DMS114 treated with DMSO at 0.1 percent for 48 hours (cell line): ENCODE measurements around the gene MMP24OS.

Experiments used
- DNase-seq: peaks from one replicate; lab custom pipeline; 2025; ENCODE audit not compliant: unreplicated experiment; lab: John Stamatoyannopoulos, UW

MMP24OS gene

DNA sequence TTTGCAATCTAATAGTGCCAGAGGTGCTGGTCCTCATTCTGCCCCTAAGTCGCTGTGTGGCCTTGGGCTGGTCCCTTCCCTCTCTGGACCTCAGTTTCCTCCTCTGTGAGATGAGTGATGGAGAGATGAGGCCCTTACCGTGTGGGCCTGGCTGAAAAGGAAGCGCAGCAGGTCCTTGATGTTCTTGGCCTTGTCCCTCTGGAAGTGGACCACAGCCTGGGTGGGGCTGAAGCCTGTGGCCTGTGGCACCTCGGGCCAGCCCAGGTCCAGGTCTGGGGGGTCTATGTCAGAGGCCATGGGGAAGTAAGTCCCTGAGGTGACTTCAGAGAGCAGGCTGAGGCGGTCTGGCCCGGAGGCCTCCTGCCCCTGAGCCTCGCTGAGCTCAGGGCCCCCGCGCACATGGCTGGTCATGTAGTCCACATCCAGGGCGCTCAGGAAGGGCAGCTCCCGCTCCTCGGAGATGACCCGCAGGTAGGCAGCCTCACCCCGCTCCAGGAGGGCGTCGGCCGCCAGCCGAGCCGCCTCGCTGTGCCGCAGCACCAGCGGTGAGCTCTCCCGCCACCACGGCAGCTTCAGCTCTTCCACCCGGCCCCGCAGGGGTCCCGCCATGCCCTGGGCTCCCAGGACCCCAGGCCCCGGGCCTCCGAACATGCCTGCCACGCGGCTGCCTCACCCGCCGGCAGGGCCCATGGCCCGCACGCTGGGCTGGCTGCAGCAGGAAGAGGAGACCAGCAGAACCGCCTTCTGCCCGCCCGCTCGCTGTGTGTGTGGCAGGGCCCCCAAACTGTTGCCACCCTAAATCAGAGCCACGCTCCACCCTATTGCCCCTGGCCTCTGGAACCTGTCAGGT is 14.0 kb upstream of the MMP24OS start, which contains the start of gene FAM83C:
Gene FAM83C (minus strand): TSS at position 772 of the 850 bp plus-strand sequence. CDS start 121 bp downstream, at position 651.
- DNase-seq = no peak

DNA sequence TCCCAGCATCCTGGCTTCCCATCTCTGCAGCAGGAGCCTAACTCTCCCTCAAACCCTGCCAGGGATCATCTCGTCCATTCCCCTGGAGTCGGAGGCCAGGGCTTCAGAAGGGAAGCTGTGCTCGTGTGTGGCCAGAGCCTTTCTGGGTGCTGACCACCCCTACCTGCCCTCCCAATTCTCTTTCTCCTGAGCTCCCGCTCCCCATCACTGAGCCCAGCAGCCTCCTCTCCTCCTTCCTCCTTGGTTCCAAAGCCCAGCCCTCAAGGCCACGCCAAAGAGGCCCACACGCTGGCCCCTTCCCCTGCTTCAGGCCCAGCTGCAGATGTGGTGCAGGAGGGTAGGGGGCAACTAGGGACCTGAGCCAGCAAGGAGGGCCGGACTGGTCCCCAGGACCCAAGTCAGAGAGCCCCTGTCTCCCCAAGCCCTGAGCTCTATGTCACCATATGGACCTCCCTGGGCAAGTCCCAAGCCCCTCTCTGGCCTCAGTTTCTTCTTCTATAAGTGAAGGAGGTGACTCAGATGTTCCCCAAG is 13.0 kb upstream of the MMP24OS start:
- DNase-seq = no peak

DNA sequence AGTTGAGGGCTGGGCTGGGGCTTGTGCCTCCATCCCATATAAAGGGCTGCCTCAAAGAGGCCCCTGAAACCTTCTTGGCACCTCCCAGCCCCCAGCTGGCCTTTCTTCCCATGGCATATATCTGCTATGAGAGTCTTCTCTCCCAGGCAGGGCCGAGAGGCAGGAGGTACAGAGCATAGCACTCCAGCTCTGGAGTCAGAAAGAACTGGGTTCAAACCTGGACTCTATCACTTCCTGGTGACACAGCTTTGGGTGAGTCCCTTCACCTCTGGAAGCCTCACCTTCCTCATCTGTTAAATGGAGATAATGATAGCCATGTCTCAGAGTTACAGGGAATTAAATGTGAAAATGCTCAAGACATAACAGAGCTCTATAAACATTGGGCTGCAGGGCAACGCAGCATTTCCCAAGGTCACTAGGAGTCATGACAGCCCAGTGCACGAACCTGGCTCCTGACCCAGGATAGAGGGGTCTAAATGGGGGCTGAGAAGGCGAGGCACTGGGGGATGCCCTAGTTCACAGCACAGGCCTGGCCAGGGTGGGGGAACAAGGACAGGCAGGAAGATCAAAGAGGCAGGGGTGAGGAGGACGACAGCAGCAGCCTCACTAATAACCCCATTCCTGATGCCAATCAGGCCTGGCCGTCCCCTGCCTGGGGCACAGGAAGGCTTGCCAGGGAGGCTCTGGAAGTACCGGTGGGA is 12.4 kb upstream of the MMP24OS start:
- no peak for DNase-seq

DNA sequence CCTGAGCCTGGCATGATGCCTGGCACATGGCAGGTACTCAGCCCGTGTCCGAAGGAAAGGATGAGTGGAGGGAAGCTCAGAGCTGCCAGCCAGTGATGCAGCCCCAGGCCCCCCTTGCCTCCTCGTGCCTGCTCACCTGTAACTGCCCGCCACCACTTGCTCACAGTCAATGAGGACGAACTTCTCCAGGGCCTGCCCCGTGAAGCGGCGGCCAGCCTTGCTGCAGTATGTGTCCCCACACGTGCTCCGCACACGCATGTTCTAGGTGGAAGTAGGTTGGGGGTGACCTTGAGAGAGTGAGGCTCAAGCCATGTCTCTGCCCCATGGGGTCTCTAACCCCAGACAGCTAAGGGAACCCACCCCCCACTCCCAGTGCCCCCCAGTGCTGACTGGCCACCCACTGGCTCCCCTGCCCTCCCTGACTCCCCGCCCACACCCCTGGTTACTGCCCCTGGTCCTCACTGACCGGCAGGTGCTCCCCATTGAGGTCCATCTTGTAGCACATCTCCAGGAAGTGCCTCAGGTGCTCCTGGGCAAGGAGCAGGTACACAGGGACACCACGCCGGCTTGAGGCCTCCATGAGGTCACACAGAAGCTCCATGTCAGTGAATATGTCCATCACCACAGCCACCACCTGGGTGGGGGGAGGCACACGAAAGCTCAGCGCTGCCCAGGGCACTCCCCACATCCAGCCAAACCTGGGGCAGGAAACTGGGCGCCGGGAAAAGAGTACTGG is 10.6 kb upstream of the MMP24OS start:
- DNase-seq = no peak

DNA sequence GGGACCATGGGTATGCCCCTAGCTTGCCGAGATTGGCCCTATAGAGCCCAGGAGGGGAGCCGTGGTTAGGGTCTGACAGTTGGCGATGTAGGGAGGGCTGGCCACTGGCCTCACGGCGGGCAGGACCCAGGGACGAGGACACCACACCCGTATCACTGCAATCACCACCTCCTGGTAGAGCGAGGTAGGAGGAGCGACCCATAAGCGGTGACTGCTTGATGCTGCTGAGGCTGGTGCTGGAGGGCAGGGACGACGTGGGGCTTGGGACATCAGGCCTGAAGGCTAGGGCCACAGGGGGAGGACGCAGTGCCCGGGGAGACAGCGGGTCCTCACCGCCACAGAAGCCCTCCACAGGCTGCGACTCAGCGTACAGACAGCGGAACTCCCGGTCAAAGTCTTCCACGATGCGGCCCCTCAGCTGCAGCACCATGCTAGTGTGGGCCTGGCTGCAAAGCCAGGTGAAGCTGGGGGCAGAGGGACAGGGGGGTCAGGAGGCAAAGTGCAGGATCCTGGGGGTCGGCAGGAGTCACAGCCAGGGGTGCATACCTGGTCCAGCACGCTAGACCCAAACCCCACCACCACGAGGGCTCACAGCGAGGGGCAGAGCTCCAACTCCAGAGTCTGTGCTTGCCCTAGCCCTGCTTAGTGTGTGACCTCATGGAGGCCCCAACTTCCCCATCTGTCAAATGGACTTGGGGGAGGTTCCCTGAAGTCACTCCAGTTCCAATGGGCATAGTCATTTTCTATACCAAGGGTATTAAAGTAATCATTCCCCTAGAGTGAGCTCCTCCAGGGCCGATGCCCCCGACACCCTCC is 9.8 kb upstream of the MMP24OS start:
- DNase-seq = no peak

DNA sequence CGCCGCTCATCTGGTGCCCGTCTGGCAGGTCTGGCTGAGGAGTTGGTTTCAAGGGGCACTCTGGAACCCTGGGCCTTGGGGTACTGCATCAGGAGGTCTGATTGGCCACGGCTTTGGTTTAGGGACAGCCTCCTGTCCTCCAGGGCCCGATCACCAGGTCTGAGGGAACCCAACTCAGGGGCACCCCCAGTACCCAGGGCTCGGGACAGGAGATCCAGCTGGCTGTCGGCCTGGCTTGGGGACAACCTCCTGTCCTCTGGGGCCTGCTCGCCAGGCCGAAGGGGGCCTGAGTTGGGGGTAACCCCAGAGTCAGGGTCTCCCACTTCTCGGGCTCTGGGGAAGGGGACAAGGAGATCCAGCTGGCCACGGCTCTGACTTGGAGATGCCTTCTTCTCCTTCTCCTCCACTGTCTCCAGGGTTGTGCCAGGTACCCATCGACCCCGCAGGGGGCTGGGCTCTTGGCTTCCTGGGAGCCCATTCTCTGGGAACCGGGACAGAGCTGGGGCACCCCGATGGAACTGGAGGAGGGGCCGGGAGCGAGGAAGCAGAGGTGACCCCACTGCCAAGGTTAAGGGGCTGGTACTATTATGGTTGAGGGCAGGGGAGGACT is 9.1 kb upstream of the MMP24OS start:
- DNase-seq = no peak

DNA sequence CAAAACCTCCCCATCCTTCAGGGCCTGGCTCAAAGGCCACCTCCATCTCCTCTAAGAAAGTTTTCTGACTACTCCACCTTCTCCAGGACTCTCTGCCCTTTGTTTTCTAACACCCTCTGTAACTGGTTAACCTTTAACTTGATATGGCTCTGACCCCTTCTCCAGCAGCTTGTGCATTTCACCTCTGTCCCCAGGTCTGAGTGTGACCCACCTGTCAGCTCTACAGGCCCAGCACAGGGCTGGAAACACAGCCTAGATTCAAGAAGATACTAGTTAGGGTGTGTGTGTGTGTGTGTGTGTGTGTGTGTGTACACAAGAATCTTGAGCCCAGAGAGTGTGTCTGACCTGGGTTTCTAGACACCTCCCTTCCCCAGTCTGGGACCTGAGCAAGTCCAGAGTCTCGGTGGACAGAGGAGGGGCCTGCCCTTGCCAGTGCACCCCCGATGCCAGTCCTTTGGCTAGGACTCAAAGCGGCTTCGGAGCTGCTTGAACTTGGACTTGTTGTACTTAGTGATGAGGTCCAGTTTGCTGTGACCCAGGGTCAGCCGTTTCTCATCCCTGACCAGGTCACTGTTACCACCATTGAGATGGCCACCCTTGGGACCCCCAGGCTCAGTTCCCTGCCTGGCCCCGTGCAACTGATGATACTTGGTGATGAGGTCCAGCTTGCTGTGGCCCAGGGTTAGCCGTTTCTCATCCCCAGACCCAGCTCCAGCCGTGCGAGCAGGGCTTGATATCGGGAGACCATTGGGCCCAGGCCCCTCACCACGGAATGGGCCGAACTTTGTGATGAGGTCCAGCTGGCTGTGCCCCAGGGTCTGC is 8.4 kb upstream of the MMP24OS start:
- no peak for DNase-seq

DNA sequence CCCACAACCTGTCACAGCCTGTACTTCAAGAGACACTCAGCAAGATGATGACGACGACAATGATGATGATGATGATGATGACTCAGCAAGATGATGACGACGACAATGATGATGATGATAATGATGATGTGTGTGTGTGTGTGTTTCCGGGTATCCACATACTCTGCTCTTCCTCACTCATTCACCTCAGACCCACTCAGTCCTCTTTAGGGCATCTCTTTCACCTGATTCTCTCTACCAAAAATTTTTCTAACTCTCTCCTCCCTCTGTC is 7.8 kb upstream of the MMP24OS start:
- DNase-seq = no peak

DNA sequence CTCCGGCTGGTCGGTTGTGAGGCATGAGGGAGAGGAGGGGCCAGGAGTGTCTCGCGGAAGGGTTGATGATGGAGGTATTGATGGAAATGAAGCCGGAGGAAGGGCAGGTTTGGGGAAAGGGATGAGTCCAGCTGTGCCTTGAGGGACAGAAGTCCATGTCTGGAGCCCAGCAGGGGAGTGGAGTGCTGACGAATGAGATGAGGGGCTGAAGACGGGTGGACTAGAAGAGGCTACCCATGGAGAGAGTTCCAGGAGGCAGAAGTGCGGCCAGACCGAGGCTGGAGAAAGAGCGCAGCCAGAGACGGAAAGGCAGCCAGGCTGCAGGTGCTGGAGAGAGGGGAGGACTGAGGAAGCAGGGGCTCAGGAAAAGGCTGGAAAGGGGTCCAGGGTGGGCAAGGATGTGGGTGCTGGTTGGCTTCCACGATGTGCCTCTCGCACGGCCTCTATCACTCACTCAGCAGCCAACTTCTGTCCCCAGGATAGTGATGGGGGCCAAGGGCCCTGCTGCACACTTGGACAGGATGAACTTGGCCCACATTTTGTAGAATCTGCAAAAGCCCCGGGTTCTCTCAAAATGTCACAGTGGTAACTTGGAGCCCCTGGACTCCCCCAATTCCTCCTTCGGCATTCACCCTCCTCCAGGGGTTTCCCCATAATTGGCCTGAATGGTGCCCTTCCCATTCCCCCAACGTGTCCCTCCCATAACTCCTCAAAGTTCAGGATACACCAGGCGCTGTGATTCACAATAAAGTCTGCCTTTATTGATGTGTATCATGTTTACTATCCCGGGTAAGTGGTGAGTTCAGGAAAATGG is 7.3 kb upstream of the MMP24OS start:
- peak; percentile 41 for DNase-seq

DNA sequence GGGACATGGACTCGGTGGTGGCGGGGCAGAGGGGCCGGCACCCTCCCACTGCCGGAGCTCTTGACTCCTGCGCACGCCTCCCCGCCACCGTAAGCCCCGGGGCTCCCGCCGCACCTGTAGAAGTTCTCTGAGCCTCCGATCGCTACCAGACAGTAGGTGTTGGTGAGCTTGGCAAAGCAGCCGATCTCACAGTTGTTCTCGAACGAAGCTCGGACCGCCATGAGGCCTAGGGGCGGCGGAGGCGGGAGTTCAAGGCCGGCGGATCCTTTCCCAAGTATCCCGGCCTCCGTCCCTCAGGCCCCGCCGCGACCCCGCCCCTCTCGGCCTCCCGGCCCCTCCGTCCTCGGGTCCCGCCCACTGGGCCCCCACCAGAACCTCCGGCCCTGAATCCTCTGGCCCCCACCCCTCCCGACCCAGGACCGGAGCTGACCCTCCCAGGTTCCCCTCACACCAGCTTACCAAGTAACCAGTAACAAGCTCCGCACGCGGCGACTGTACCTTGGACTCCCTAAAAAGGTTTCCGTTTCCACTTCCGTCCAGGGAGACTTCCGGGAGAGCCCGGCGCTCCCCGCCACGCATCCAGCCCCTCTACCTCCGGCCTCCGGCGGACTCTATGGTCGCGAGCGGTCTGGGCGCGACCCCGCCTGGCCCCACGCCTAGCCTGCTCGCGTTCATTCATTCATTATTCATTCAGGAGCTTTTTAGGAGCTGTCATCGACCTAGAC is 6.5 kb upstream of the MMP24OS start, which contains the start of gene EIF6:
Gene EIF6 (minus strand): TSS at position 506 of the 725 bp plus-strand sequence. CDS start 285 bp downstream, at position 221.
- peak; percentile 69 for DNase-seq

DNA sequence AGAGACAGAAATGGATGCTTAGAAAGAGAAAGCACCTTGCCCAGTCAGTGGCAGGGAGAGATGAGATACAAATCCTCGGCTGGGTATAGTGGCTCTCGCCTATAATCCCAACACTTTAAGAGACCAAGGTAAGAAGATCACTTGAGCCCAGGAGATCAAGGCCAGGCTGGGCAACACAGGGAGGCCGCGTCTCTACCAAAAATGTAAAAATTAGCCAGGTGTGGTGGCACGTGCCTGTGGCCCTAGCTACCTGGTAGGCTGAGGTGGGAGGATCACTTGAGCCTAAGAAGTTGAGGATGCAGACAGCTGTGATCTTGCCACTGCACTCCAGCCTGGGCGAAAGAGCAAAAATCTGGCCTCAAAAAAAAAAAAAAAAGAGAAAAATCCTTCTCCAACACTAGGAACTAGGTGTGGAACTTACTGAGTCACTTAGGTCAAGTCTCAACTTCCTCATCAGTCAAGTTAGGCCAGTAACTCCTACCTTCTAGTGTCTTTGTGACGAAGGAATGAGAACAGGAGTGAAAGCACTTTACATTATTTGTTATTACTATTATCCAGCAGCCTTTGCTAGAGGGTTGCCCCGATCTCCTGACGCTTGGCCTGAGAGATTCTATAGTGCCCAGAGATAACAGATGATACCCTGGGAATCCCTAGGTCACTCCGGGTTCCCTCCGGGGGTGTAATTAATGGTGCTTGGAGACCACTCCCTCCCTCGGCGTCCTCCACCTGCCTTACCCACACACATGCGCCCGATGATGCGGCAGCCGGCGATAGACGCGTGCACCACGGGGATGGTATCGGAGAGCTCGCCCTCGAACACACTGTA is 5.7 kb upstream of the MMP24OS start:
- no peak for DNase-seq

DNA sequence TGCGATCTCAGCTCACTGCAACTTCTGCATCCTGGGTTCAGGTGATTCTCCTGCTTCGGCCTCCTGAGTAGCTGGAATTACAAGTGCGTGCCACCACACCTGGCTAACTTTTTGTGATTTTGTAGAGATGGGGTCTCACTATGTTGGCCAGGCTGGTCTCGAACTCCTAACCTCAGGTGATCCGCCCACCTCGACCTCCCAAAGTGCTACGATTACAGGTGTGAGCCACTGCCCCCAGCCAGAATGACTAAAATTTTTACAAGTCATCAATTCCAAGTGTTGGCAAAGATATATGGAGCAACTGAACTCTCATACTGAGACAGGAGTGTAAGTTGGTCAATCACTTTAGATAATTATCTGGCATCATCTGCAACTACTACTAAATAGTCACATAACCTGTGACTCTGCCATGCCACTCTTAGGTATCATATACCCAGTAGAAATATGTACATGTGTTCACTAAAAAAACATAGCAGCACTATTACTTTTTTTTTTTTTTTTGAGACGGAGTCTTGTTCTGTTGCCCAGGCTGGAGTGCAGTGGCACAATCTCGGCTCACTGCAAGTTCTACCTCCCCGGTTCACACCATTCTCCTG is 3.7 kb upstream of the MMP24OS start:
- DNase-seq = no peak

DNA sequence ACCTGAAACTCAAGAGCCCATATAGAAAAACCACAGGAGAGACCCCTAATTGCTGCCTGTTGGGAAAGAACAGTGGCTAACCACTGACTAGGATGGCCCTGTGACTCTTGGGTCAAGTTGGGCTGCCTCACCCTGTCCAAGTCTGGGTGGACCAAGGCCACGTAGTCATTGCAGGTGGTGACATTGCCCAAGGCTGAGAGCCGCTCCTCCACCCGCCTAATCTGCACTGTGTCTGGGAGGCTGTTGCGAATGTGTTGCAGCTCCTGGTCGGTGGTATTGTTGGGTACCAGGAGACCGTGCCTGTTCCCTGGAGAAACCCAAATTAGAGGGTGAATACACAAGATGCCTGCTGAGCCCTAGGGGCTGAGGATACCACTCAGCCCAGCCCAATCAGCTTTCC is 2.6 kb upstream of the MMP24OS start:
- no peak for DNase-seq

DNA sequence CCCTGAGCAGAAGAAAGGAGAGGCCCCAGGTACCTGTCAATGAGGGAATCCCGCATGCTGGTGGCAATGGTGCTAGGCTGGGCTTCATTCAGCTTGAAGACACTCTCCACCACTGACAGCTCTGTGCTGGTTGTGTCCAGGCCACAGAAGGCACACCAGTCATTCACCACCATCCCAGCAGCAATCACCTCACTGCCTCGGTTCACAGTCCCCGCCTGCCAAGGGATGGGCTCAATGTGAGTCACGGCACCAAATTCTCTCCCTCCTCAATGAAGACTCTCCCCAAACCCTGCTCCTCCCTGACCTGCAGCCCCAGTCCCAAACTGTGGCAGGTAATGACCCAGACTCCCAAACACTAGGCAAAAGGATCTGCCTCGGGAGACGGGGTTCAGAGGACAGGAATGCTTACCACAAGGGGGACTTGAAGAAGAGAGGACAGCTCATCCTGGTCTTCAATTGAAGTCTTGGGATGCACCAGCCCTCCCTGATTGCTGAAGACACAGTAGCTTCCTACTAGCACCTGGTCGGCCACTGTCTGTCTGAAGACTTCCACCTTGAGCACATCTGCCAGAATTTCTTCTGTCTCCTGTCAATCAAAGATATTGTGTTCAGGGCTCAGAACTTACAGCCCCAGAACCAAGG is 1.7 kb upstream of the MMP24OS start:
- DNase-seq = no peak

DNA sequence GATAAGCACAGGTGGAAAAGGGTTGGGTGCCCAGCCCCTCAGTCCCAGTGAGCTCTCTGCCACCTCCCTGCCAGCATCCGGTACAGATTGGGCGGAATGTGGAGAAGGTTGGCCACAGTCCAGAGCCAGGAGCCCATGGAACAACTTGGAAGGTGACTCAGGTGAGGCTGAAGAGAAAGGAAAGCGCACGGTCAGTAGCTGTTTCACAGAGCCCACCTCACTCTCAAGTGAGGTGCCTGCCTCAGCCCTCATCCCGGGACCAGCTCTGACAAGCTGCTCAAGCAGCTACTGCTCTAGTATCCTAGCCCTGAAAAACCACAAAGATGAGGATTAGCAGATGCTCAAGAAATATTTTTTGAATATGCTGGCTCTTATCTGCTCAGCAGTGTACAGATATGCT is 1.1 kb upstream of the MMP24OS start:
- DNase-seq = no peak

DNA sequence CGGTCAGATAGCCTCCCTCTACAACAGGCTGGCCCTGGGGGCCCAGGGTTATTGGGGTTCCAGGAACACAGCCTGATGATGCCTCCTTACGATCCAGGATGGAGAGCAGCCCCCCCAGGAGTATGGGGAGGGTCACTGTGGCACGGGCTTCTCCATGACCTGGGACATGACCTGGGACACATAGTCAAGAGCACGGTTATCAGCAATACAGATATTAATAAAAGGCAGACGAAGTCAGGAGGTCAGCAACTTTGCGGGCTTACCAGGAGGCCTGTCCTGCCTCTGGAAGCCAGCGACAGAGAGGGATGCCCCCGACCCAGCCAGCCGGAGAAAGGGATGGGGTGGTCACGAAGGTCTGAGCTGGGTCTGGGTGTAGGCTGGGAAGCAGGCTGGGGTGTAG is 795 bp downstream of the MMP24OS start:
- DNase-seq = no peak
